Heart left ventricle (tissue), 16 donors: ENCODE results near the gene TBC1D5. TPM values are rescaled to one million over a fixed set of nuclear protein-coding genes. Genes with fewer than 3 reads are reported as not detected.

ENCODE experiments used
- ATAC-seq, 4 donors: fragments of 200-7000 bp; cut with Tn5 transposase; one replicate each; pipeline ENCODE4 v1.9.1; 2020 to 2022; ENCODE audit warnings: moderate library complexity in 4 of 4, mild to moderate bottlenecking in 3 of 4, moderate number of reproducible peaks in 1 of 4
- DNase-seq, 5 donors: peaks; one replicate each; pipeline ENCODE4 v3.0.0-alpha.2; 2020
- H3K27ac ChIP-seq, 12 donors: fragments of 200-600 bp; sonication (generic) in 4 of 12; one replicate each; pipeline versions ENCODE4 v1.5.0 to v1.8.0; 2016 to 2022; ENCODE audit warnings: mild to moderate bottlenecking in 2 of 12
- H3K27me3 ChIP-seq, 9 donors: fragments of 200-600 bp; sonication (generic) in 2 of 9; one replicate each; pipeline versions ENCODE4 v1.5.1 to v1.8.0; 2016 to 2022; ENCODE audit warnings: mild to moderate bottlenecking in 3 of 9
- H3K36me3 ChIP-seq, 9 donors: fragments of 200-600 bp; sonication (generic) in 2 of 9; one replicate each; pipeline versions ENCODE4 v1.5.0 to v1.8.0; 2018 to 2022; ENCODE audit warnings: mild to moderate bottlenecking in 2 of 9
- H3K4me1 ChIP-seq, 12 donors: fragments of 200-600 bp; sonication (generic) in 4 of 12; one replicate each; pipeline versions ENCODE4 v1.5.0 to v1.8.0; 2016 to 2022; ENCODE audit warnings: mild to moderate bottlenecking in 3 of 12
- H3K4me3 ChIP-seq, 12 donors: fragments of 200-600 bp; sonication (generic) in 4 of 12; one replicate each; pipeline versions ENCODE4 v1.5.0 to v1.8.0; 2017 to 2022; ENCODE audit warnings: mild to moderate bottlenecking in 9 of 12, moderate library complexity in 4 of 12
- H3K9me3 ChIP-seq, 12 donors: fragments of 200-600 bp; sonication (generic) in 4 of 12; one replicate each; pipeline versions ENCODE4 v1.5.0 to v1.8.0; 2016 to 2022; ENCODE audit warnings: mild to moderate bottlenecking in 1 of 12
- POLR2A ChIP-seq, 2 donors: fragments of 450-650 bp; IDR thresholded peaks; one replicate each; pipeline ENCODE4 v1.6.1; 2017; ENCODE audit warnings: antibody characterized with exemption in 2 of 2, mild to moderate bottlenecking in 2 of 2, moderate library complexity in 2 of 2
- WGBS, 4 donors: extraction: QIAGEN DNeasy Blood & Tissue Kit in 2 of 4; methylation state at CpG; one replicate each; pipeline versions ENCODE4 v1.1.5 to v1.1.7; 2013 to 2018; 5-methylcytosine and 5-hydroxymethylcytosine counted together
- intact Hi-C, 10 donors: fragments of 100-400 bp; cut with DNase I; formaldehyde crosslinking; loops; one replicate each; pipeline versions ENCODE4 v1.11.1 to v1.14.2; 2022
- polyA plus RNA-seq, 2 donors: library from polyadenylated mRNA; stranded (reverse); fragments of 200-250 nt; gene quantifications; one replicate each; pipeline ENCODE4 v1.2.3, GENCODE V29; 2013
- total RNA-seq, 9 donors: library from RNA; depleted of rRNA in 2 of 9; stranded (reverse); fragments of >200 nt in 2 of 9; fragmentation: NEBNext Ultra II Directional in 3 of 9; extraction: Animal tissue kit (Norgen Biotek cat#: 25700) in 3 of 9; gene quantifications; one replicate each; pipeline versions ENCODE4 v1.1.0 to v1.2.4, GENCODE V29; 2016 to 2023
- TF ChIP-seq, protein P1 (sequence below), 12 donors: fragments of 200-600 bp; sonication (generic) in 4 of 12; IDR thresholded peaks; one replicate each; pipeline versions ENCODE4 v1.5.0 to v1.8.0; 2018 to 2022; ENCODE audit warnings: antibody characterized with exemption in 12 of 12, mild to moderate bottlenecking in 5 of 12
- donor health status: ischemic (EF 13 %, LVEDD 7.1; RV severe dilation, severe dysfunction).
- donor health status: healthy with polysubstance abuse.
- donor health status: DM: no; HTN: yes; CAD: no.
- donor health status: DM: no; HTN: no; CAD: no.
- donor health status: ischemic (EF 25% LVEDD 6.9; RV normal size, moderate dysfunction).
- donor health status: ischemic (EF 25% LVEDD 5.7; RV mildly dilated, moderate dysfunction).
- donor health status: healthy.
- donor health status: DM: yes; HTN: yes; CAD: no.
- donor health status: ischemic (EF 35%, LVEDD 5.7; RV mildly dilated, moderate dysfunction).
- donor health status: nonischemic (EF 11% LVEDD 7.7; RV severe dilation, severe dysfunction).
- donor health status: DM: yes; HTN: yes; CAD: no.
- donor health status: PGD.
- donor health status: ischemic (EF 29% LVEDD 5.4; RV normal size, mild dysfunction).
- donor health status: nonischemic (EF 23%, LVEDD 6.1; RV moderate dilation, normal function).

Gene TBC1D5
- total and polyA plus RNA-seq, 11 donors: 5.8 to 48.3 (median 31.1) TPM

DNA sequence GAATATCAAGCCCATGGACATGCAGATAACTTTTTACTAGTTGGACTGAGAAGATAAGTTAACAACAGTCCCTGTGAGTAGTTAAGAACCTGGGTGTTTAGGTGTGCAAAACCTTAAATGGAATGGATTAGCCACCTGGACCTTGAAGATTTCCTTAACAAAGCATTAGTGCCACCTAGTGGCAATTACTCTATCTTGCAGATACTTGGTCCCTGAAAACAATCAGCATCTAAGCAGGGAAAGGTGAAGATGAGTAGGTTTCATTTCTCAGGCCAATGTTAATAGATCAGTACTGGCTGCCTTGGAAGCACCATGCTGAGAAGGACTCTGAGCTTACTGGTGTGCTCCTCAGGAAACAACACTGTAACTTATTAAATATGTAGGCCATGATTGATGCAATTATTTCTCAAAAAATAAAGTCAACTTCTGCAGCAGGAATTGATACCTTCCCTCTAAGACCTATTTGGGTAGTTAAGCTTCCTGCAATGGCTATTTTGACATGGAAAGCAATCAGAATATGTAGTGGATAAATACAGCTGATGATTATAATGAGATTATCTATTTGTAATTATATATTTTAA lies 329.4 kb downstream of the TBC1D5 start:
- TF ChIP-seq, protein P1, sequence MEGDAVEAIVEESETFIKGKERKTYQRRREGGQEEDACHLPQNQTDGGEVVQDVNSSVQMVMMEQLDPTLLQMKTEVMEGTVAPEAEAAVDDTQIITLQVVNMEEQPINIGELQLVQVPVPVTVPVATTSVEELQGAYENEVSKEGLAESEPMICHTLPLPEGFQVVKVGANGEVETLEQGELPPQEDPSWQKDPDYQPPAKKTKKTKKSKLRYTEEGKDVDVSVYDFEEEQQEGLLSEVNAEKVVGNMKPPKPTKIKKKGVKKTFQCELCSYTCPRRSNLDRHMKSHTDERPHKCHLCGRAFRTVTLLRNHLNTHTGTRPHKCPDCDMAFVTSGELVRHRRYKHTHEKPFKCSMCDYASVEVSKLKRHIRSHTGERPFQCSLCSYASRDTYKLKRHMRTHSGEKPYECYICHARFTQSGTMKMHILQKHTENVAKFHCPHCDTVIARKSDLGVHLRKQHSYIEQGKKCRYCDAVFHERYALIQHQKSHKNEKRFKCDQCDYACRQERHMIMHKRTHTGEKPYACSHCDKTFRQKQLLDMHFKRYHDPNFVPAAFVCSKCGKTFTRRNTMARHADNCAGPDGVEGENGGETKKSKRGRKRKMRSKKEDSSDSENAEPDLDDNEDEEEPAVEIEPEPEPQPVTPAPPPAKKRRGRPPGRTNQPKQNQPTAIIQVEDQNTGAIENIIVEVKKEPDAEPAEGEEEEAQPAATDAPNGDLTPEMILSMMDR (IDR thresholded peaks at IDR 0.05): peak; percentile 66 to 86 (median 80)
- no peak for TF ChIP-seq POLR2A (IDR thresholded peaks at IDR 0.05)
- Histone ChIP-seq H3K27me3 (no peaks in the 10 kb centered on the region), H3K4me1 (peaks cover 0 to 4% (median 0%) of the 10 kb centered on the region in 12 donors), H3K4me3 (no peak overlapping the region), H3K9me3 (peaks cover 0 to 7% (median 0%) of the 10 kb centered on the region in 12 donors), H3K36me3 (no peaks in the 10 kb centered on the region), H3K27ac (no peak overlapping the region)
- intact Hi-C loops: loop anchor here (2.0 to 10.0 kb wide), 7 partner anchors 151 to 812 kb away; partner anchors contain the start of gene DAZL (in 2 of the 10)
- ATAC-seq (peak in 3 of 4 donors; percentile 41 to 64 (median 54)), DNase-seq (no peak)

DNA sequence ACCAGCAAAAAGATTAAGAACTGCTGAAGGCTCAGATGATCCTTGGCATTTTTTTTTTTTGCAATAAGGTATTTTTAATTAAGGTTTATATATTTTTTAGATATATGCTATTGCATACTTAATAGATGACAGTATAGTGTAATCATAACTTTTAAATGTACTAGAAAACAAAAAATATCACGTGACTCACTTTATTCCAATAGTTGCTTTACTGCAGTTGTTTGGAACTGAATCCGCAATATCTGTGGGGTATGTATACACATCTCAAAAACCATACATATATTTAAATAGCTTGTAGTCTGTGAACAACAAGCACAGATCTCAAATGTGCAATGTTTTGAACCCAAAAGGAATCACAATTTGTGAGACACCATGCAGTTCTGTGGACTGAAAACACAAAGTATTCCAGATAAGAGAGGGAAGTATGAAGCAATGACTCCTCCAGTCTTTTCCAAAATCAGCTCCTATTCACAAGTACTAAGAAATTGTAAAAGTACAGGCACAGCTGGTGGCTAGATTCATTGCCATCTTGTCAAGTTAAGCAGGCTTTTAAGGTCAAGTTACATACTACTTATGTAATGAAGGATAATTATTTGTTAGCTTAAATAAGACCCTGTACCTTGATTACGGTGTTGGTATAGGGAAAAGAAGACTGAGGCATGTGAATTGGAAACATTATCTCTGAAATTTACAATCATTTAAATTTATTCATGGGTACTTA lies 331.1 kb downstream of the TBC1D5 start:
- Histone ChIP-seq H3K27me3 (no peaks in the 10 kb centered on the region), H3K36me3 (peaks cover 0 to under 1% (median 0%) of the 10 kb centered on the region in 9 donors), H3K9me3 (peaks cover 0 to 7% (median 0%) of the 10 kb centered on the region in 12 donors), H3K4me1 (peaks cover 0 to 4% (median 0%) of the 10 kb centered on the region in 12 donors), H3K27ac (no peak overlapping the region), H3K4me3 (no peak overlapping the region)
- no peak for DNase-seq
- ATAC-seq: peak in 3 of 4 donors; percentile 16 to 62 (median 31)
- 92 to 95% (median 94%) methylated on average over 3 of the region's 3 CpGs for WGBS, 4 donors
- TF ChIP-seq, protein P1 (IDR thresholded peaks at IDR 0.05): no peak
- no peak for TF ChIP-seq POLR2A (IDR thresholded peaks at IDR 0.05)
- intact Hi-C loops: loop anchor here in 9 of 10 donors (5.0 to 10.0 kb wide), 4 partner anchors 149 to 809 kb away; partner anchors contain the start of gene DAZL (in 2 of the 9)

DNA sequence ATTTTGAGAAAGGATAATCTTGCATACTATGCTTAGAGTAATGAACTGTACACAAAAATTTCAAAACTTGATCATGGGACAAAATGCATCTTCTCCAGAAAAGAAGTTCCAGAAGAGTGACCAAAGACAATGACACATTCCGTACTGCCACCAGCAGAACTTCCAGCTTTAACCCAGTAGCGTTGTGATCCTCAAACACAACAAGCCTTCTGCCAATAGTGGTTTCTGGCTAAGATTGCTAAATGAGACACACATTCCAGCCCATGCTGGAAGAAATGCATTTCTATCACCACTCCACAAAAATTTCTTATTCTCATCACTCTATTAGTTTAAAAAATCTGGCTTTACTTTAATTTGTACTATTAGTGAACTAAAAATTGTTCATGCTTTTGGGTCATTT lies 334.9 kb downstream of the TBC1D5 start:
- peaks cover 0 to 35% (median 24%) of the 10 kb centered on the region in 9 donors for H3K36me3 ChIP-seq
- H3K9me3 ChIP-seq: no peaks in the 10 kb centered on the region
- no peak for TF ChIP-seq POLR2A (IDR thresholded peaks at IDR 0.05)
- TF ChIP-seq, protein P1 (IDR thresholded peaks at IDR 0.05): no peak
- H3K27me3 ChIP-seq: no peaks in the 10 kb centered on the region
- no peak overlapping the region for H3K4me3 ChIP-seq
- no peak overlapping the region for H3K27ac ChIP-seq
- no peak for DNase-seq
- ATAC-seq: no peak
- H3K4me1 ChIP-seq: peaks cover 0 to 4% (median 0%) of the 10 kb centered on the region in 12 donors
- 87 to 93% (median 89%) methylated on average over 2 of the region's 2 CpGs for WGBS, 4 donors
- intact Hi-C loops: loop anchor here in 1 of 10 donors (10.0 kb wide), 1 partner anchor 793 kb away; no protein-coding TSS in a partner anchor

DNA sequence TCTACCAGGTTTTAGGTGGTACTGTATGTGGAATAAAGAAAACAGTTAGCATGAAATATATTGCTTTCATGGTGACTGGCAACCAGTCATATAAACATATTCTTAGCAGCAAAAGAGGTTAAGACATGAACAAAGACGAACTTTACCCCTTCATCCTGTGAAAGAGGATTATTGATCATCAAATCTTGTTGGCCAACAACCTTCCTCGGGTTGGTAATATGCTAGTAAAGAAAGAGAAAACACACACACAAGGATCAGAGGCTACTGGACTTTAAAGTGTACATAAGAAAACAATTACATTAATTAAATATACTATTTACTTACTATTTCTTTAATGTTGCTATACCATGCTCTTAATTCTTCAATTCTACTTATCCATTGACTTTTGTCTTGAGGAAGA lies 337.9 kb downstream of the TBC1D5 start:
- H3K36me3 ChIP-seq: peaks cover 0 to 61% (median 36%) of the 10 kb centered on the region in 9 donors
- WGBS, 4 donors: 93 to 98% (median 95%) methylated on average over 2 of the region's 2 CpGs
- no peak for DNase-seq
- H3K4me3 ChIP-seq: no peak overlapping the region
- peaks cover 0 to under 1% (median 0%) of the 10 kb centered on the region in 12 donors for H3K4me1 ChIP-seq
- TF ChIP-seq, protein P1 (IDR thresholded peaks at IDR 0.05): no peak
- no peak for TF ChIP-seq POLR2A (IDR thresholded peaks at IDR 0.05)
- intact Hi-C loops: loop anchor here in 1 of 10 donors (10.0 kb wide), 1 partner anchor 790 kb away; no protein-coding TSS in a partner anchor
- no peaks in the 10 kb centered on the region for H3K9me3 ChIP-seq
- H3K27ac ChIP-seq: no peak overlapping the region
- no peaks in the 10 kb centered on the region for H3K27me3 ChIP-seq
- no peak for ATAC-seq
